ENCODE results near the gene CAMK4.

DNA sequence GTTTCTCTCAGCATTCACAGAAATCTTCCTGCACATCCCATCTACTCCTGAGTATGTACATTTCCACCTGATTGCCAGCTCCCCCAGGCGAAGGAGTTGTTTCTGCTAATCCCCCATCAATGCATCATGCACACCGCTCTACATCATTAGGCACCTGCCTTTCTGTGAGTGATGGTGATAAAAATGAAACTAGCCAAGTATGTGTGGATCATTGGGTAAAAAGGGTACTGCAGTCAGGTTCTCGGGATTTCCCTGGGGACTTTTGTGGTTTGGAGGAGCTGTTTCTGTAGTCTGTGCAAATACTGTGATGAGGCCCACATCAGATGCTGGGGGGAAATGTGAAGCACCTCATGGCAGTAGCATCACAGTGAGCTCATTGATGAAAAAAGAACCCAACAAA, 30.4 kb downstream of the CAMK4 start:
- no peak for TF ChIP-seq CTCF (IDR thresholded peaks at IDR 0.05)
- no peak for TF ChIP-seq POLR2A (IDR thresholded peaks at IDR 0.05)
